Measurements from ENCODE around the gene COMMD10.
"Not testable (repeated sequence)": the region's sequence is repeated elsewhere in the genome, so short reads cannot be mapped to it uniquely, and the experiment has no call there.

COMMD10 gene

DNA sequence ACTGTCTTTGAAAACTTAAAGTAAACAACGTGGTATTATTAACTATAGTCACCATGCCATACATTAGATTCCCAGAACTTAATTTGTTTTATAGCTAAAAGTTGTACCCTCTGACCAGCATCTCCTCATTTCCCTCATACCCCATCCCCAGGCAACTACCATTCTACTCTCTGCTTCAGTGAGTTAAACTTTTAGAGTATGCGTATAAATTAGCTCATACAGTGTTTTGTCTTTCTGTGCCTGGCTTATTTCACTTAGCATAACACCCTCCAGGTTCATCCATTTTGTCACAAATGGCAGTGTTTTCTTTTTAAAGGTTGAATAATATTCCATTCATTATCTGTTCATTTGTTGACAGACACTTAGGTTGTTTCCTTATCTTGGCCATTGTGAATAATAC lies 14.2 kb downstream of the COMMD10 start:
- DNase-seq = no peak

DNA sequence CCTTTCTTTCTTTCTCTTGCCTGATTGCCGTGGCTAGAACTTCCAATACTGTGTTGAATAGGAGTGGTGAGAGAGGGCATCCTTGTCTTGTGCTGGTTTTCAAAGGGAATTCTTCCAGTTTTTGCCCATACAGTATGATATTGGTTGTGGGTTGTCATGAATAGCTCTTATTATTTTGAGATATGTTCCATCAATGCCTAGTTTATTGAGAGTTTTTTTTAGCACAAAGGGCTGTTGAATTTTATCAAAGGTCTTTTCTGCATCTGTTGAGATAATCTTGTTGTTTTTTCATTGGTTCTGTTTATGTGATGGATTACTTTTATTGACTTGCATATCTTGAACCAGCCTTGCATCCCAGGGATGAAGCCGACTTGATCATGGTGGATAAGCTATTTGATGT lies 20.1 kb downstream of the COMMD10 start:
- not testable (repeated sequence) for DNase-seq

DNA sequence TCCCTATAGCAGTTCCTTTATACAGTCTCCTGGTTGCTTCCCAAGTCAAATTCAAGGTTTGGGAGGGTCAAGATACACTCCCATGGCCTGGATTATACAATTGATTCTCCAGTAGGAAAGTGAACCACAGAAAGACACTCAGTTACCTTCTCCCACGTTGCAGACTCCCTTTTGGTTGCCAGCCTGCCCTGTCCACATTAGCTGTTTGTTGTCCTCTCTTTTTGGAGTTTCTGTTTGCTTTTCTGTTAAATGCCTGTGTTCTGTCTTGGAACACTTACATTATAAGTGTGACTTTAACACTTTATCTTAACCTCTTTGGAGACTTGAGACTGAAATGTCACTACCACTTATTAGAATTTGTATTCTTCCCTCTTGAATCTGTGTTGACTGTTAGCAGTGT lies 30.3 kb downstream of the COMMD10 start:
- DNase-seq = no peak

DNA sequence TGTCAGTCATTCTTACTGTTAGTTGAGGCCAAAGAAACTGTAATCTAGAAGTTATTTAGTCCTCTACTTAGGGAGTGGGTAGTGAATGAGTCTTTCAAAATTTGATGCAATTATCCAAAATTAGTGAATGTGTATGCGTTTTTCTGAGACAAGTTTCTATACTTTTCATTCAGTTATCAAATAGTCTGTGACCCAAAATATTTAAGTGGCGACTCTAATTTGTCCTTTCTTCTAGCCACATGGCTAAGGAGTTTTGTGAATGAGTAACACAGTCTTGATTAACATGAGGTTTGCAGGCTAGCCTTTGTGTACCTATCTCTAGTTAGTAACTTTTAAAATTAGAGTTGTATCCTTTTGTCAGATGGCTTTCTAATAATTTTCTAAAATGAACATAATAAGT lies 45.6 kb downstream of the COMMD10 start:
- no peak for DNase-seq

DNA sequence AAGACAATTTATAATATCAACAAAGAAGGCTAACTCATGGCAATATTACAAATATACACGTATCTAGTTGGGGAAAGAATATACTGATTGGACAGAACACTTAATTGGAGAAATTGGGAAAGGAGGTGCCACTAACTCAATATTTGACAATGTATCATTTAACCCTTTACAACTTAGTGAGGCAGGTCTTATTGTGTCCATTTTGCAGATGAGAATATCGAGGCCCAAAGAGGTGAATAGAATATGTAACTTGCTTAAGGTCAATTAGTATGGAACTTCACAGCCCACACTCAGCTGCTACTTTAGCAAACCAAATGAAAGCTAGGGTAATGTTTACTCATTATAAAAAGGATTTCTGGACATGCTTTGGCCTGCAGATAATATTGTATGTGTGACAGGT lies 46.2 kb downstream of the COMMD10 start:
- DNase-seq = no peak

DNA sequence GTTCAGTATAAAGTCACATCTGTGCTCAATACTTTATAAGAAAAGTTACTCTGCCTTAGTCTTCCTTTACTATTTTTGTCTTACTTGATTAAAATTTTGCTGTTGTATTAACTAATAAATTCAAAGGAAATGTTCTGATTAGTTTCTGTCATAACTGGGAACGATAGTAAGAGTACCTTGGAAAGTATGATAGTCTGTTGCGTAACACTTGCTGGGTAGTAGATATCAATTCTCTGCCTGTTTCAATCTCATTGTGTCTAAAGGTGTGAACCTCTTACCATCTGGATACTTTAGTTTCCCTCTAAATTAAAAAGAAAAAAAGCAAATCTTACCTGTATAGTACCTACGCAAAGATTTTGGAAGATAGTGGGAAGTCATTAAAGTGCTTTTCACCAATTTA lies 48.5 kb downstream of the COMMD10 start:
- DNase-seq = no peak

DNA sequence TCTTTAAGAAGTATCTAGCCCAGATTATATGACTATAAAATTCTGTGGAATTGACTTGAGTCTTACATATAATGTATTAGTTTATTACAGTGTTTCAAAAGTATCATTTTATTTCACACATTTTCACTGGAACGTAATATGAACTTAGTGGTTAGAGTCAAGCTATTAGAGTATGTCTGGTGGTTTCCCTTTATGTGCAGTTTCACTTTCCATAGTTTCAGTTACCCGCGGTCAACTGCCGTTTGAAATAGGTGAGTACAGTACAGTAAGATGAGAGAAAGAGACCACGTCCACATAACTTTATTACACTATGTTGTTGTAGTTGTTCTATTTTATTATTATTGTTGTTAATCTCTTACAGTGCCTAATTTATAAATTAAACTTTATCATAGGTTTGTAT lies 50.5 kb downstream of the COMMD10 start:
- peak; percentile 62 for DNase-seq

DNA sequence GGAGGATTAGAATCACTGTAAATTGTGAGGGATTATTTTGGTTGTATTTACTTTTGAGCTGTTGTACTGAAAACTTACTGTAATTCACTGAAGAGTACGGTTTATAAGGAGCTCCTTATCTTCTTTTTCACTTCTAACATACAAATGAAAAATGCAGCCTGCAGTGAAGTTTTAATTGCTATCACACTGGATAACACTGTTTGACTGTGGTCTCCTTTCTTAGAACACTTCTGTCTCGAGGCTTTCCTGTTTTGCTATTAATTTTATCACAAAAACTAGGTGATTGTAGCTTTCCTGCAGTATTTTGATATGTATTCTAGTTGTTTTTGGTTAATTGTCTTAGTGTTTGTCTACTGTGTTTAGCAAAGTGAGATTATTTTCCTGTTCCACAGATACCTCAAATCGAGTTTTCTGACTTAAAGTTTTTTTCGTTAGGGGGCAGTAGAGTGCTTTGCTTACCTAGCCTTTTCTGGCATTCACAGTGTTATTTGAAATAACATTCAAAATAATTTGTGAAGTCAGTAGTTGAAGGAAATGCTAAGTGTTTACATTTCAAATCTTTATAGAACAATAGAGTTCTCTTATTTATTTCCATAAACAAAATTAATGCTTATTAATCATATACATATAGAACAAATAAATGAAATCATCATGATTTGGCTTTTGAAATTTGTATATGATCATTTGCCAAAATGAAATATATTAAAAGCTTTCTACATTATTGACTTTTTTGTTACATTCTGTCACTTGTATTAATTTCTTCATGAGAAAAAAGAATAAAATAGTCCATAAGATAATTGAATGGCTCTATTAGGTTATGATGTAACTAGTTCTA lies 52.9 kb downstream of the COMMD10 start:
- DNase-seq = peak; percentile 63

DNA sequence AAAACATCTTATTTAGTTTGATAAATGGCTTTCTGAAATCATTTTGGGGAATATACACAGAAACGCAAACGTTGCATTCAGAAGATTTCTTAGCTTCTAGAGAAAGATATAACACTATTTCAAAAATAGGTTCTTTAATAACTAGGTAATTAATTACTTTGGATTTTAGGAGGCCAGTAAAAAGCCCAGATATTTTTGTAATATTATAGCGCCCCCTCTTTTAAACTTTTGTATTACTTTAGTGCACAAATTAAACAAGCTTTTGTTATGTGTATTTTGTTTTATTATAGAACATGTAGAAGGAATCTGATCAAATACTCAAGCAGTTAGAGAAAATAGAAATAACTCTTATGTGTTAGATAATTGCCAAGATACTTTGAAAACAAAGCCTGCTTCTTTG lies 57.7 kb downstream of the COMMD10 start:
- DNase-seq = no peak

DNA sequence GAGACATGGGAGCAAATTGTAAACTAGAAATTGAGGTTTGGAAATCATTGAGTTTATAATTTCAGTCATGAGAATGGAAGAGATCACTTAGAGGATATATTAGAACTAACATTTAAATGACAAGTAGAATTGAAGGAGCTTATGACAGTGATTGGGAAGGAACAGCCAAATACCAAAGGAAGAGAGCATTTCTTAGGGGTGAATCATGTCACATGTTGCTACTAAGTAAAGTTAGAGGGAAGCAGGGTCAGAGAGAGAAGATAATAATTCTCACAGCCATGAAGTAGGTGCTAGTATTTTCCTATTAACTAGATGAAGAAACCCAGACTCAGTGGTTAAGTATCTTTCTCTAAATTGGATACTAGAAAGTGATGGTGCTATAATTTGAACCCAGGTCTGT lies 59.3 kb downstream of the COMMD10 start:
- DNase-seq = no peak

DNA sequence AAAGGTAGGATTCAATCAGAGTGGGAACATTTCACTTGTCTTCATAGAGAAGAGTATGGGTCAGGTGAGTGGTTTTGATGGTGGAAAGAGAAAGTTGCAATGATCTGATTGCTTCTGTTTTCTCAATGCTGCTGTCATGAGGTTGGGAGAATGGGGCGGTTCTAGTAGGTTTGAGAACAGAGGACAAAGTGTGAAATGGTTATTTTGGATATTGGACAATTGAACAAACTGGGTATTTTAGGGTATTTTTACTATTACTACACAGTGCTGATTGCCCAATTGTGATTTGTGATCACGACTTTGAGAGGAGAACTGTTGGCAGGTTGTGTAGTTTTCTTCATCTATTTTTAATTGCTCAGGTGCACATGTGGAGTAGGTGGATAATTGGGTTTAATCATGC lies 60.2 kb downstream of the COMMD10 start:
- DNase-seq = no peak

DNA sequence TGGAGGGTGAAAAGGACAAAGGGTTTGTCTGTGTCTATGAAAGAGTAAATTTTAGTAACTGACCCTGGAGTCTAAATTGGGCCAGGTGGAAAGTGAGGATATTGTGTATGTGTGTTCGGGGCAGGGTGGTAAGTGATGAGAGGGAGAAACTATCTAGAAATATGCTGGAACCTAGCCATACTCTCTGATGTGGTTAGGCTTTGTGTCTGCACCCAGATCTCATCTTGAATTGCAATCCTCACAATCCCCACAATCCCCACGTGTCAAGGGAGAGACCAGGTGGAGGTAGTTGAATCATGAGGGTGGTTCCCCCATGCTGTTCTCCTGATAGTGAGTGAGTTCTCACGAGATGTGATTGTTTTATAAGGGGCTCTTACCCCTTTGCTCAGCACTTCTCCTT lies 60.6 kb downstream of the COMMD10 start:
- peak; percentile 5 for DNase-seq

DNA sequence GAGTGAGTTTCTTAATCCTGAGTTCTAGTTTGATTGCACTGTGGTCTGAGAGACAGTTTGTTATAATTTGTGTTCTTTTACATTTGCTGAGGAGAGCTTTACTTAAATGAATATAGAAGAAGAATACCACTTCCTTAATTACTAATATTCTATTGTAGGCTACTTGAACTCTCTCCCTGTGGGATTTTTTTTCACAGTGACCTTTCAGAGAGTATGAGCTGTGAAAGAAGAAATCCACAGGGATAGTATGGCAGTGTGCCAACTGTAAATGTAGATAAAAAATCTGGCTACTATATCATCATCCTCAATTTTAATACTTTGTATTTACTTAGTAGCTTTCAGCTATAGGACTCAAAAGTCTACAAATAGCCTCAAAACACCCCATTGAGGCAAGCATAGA lies 67.3 kb downstream of the COMMD10 start:
- no peak for DNase-seq

DNA sequence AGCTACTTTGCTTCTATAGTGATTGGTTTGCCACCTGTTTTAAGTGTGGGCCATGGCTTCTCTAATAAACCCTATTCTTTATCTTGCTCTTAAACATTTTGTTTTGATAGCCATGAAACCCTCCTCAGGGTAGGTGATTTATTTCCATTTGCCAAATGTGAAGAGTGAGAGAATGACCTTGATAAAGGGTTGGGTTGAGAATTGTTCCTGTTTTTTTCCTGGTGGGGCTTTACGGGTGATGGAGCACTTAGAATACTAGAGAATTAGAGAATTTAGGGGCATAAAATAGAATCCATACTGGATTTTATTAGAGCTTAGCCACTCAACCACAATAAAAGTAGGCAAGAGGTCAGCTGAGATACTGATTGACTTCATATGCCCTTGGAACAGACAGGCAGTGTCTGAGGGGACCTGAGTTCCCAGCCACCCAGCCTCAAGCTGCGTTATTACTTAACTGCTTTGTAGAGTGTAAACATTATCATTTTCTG lies 68.9 kb downstream of the COMMD10 start:
- DNase-seq = no peak

DNA sequence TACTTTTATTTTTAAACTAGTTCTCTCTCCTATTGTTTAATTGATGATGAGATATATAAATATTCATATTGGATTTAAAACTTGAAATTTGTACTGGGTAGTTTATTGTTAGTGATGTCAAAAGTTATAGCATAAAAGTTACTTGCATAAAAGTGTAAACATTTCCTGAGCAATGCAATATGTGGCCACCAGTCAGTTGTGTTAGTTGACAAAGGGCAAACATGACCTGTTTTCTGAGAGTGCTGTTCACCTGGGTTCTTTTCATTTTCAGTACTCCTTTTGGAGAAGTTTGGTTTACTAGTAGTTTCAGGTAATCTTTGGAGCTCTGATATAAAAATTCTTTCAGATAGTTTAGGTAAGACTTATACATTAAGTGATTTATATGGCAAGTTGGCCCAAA lies 69.4 kb downstream of the COMMD10 start:
- no peak for DNase-seq

DNA sequence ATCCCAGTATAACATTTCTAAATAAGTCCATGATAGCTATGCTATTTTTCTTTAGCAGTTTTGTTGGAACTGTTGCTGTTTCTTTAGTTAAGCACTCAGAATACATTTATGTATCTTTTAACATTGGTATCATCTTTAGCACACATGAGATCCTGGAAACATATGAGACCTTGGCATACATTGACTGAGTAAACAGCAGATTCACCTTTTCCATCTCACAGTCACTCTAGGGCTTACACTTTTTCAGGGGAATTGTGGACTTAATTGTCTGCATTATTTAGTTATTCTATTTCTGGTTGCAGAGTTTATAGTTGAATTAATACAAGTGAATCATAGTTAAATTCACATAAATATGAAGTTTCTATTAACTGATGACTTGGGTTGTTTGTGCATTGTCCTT lies 70.1 kb downstream of the COMMD10 start:
- DNase-seq = no peak

DNA sequence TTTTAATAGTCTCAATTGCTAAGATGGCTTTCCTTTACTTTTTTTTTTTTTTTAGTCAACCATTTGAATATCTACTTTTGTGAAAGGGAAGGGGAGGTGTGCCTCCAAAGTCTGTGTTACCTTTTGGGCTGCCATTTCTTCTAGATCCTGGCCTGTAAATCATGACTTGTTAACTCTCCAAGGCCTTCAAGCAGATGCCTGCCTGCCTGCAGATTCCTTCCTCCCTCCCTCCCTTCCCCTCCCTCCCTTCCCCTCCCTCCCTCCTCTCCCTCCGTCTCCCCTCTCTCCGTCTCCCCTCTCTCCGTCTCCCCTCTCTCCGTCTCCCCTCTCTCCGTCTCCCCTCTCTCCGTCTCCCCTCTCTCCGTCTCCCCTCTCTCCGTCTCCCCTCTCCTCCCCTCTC lies 73.1 kb downstream of the COMMD10 start:
- DNase-seq = no peak

DNA sequence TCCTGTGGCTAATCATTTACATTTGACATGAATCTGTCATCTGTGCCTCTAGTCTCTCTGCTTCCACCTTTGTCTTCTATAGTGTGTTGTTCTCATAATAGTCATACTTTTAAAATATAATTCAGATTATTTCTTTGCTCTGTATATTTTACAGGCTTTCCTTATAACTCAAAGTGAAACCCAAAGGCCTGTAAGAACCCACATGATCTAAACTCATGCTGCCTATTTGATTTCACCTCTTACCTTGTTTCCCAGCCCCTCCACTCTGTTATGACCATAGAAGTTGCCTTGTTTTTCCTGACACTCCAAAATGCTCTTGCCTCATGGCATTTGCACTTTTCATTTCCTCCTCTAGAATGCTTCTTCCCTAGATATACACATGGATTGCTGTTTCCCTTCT lies 74.2 kb downstream of the COMMD10 start:
- no peak for DNase-seq

DNA sequence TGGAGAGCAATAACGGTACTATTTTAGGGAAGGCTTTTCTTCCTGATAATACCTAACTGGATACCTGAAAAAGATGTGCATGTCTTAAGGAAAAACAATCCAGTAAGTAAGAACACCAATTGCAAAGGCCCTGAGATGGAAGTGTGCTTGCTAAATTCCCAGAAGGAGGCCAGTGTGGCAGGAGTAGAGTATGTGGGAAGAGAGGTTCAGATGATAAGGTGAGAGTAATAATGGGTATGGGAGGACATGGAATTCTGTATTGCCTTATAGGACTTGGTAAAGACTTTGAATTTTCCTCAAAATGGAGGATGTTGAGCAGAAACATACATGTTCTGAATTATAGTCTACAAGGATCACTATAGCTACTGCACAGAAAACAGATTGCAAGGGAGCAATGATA lies 89.3 kb downstream of the COMMD10 start:
- no peak for DNase-seq

DNA sequence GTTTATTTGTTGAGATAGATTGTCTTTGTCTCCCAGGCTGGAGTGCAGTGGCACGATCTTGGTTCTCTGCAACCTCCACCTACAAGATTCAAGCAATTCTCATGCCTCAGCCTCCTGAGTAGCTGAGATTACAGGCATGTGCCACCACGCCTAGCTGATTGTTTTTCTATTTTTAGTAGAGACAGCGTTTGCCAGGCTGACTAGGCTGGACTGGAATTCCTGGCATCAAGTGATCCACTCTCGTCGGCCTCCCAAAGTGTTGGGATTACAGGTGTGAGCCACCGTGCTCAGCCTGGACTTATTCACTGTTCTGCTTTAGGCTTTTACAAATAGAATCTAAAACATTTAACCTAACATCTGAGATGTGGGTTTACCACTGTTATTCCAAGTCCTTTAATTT lies 91.3 kb downstream of the COMMD10 start:
- no peak for DNase-seq

DNA sequence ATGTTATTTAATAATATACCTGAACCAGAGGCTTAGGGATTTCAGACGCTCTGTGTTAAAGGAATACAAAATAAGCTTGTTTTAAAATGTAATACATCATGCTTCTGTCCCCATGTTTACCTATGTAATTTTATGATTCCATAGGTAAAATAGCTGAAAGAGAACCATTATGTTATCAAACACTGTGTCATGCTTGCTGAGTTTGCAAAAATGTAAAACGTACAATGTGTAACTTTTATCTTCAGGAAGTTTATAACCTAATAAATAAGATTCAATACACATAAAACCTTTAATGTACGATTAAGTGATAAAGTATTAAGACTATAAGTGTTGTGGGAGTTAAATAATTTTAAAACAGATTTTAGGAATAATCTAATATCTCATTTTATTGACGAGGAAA lies 94.1 kb downstream of the COMMD10 start:
- DNase-seq = no peak

DNA sequence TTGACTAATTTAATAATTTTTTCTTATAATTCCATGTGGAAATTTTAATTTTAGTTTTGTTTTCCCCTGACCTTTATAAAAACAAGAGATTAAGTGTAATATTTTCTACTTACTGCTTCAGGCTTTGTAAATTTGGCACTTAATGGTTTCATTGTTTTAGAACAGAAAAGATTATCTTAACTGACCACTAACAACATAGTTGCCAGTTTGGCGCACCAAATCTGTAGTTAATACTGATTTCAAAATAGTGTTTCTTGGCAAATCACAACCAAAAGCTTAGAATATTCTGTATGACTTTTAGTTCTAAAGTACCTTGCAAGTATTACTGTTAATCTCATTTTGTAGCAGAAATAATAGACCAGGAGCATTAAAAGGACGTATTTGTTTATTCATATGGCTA lies 124.3 kb downstream of the COMMD10 start:
- no peak for DNase-seq

DNA sequence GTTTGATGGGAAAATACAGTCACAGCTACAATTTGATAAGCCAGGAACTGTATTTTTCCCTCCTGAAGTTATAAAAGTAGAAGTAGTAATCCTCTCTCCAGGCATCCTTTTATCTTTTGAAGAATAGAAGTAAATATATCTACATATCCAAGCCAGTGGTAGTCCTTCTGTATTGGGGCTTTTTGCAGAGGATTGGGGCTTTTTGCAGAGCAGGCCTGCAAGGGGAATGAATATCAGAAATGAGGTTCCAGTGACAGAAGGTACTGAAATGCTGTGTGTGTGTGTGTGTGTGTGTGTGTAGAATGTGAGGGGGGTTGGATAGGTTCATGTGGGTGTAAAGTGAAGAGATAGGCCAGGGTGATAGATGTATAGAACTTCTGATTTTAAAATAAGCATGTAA lies 127.4 kb downstream of the COMMD10 start:
- DNase-seq = no peak

DNA sequence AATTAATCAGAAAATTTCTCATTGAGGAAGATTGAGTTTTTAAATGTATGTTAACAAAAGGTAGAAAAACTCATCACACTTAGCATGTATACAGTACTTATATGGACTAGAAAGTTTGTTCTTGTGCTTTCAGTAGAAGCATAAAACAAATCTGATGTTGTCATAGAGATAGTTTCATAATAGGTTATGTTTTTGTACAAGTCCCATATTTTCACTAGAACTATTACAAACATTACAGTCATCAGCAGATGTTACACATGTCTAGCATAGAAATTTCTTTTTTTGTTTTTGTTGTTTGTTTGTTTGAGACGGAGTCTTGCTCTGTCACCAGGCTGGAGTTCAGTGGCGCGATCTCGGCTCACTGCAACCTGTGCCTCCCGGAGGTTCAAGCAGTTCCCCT lies 131.4 kb downstream of the COMMD10 start:
- no peak for DNase-seq

DNA sequence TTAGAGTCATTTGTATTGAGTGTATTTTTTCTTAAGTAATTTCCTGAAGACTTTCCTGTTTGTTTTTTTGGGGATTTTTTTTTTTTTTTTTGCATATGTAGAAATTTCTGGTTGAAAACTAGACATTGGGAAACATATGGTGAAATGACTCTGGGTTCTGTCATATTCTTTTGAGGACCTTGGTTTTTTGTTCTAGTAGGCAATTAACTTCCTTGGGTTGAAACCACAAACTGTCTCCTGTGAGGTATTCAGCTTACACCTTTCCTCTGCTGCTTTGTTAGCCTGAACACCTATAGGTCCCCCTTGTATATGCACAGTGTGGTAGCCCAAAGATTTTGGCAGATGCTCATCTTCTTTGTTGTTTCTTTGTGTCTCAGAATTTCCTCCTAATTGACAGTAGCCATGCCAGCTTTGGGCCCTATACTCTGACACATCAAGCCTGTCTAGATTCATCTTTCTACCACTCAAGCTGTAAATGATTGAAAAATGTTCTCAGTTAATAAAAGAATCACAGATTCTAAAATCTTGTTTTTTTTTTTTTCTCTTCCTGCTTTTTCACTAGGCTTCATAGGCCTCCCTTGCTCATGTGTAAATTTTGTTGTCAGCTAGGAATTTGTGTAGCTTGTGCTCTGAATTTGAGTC lies 140.6 kb downstream of the COMMD10 start:
- DNase-seq = no peak

Data from CD4-positive, alpha-beta T cell treated with Interleukin-17A for 1 hour (primary cell).